GM23248 (cell line): ENCODE measurements around the gene SLC26A8.
"Not testable (repeated sequence)": the region's sequence is repeated elsewhere in the genome, so short reads cannot be mapped to it uniquely, and the experiment has no call there.

Source experiments
- EZH2 ChIP-seq: fragments of 200-600 bp; sonication (generic); IDR thresholded peaks from 2 replicates; pipeline ENCODE4 v1.6.1; 2018; ENCODE audit warnings: antibody characterized with exemption, mild to moderate bottlenecking; ENCODE audit not compliant: insufficient read depth, poor library complexity, severe bottlenecking
- EZH2phosphoT487 ChIP-seq: fragments of 200-600 bp; sonication (generic); IDR thresholded peaks from 2 replicates; pipeline ENCODE4 v1.6.1; 2018; ENCODE audit warnings: antibody characterized with exemption, moderate library complexity, mild to moderate bottlenecking, low read depth; ENCODE audit not compliant: insufficient read depth

DNA sequence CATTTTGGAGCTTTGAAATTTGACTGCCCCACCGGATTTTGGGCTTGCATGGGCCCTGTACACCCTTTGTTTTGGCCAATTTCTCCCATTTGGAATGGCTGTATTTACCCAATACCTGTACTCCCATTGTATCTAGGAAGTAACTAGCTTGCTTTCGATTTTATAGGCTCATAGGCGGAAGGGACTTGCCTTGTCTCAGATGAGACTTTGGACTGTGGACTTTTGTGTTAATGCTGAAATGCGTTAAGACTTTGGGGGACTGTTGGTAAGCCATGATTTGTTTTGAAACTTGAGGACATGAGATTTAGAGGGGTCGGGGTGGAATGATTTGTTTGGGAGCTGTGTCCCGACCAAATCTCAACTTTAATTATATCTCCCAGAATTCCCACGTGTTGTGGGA, 83.3 kb downstream of the SLC26A8 start:
- not testable (repeated sequence) for TF ChIP-seq EZH2, EZH2phosphoT487
